H1 (cell line): ENCODE results near the gene AVPR1B. TPM values are rescaled to one million over a fixed set of nuclear protein-coding genes. Genes with fewer than 3 reads are reported as not detected.

Experiments used
- CTCF ChIA-PET: fragments of 300-600 bp; sonication (Branson Sonifier 250); formaldehyde crosslinking; loops from one replicate; lab custom pipeline; 2021; ENCODE audit not compliant: partially characterized antibody; lab: Charles Lee
- POLR2A ChIA-PET: fragments of 300-600 bp; sonication (Branson Sonifier 250); formaldehyde crosslinking; loops from one replicate; lab custom pipeline; 2021; ENCODE audit warnings: inconsistent platforms; ENCODE audit not compliant: partially characterized antibody; lab: Charles Lee
- DNase-seq, 2 experiments: peaks; one replicate each; pipeline versions ENCODE4 v3.0.0 to v3.0.0-alpha.2; 2010 to 2022; ENCODE audit warnings: low spot score in 2 of 2, low read depth in 1 of 2, mixed read lengths in 1 of 2
- FAIRE-seq: peaks from 2 replicates; lab custom pipeline; 2011; peaks lifted over from hg19 to GRCh38; lab: Jason Lieb, UNC
- H2AFZ ChIP-seq: 2 replicates; pipeline ENCODE4 v1.8.1; 2012; ENCODE audit warnings: low read length, inconsistent platforms
- H2AK5ac ChIP-seq: 2 replicates; pipeline ENCODE4 v1.6.1; 2013; ENCODE audit warnings: low read depth, low read length
- H2BK120ac ChIP-seq: replicated peaks from 2 replicates; pipeline ENCODE3; 2013; ENCODE audit warnings: low read depth, low read length, inconsistent platforms
- H2BK12ac ChIP-seq: 2 replicates; pipeline ENCODE4 v1.6.1; 2013; ENCODE audit warnings: low read depth, low read length
- H2BK15ac ChIP-seq: 2 replicates; pipeline ENCODE4 v1.6.1; 2013; ENCODE audit warnings: low read length
- H2BK20ac ChIP-seq: 2 replicates; pipeline ENCODE4 v1.6.1; 2013; ENCODE audit warnings: low read length
- H2BK5ac ChIP-seq: 2 replicates; pipeline ENCODE4 v1.6.1; 2013; ENCODE audit warnings: low read depth, low read length
- H3K14ac ChIP-seq: 2 replicates; pipeline ENCODE4 v1.6.1; 2013; ENCODE audit warnings: inconsistent platforms; ENCODE audit not compliant: insufficient read length
- H3K18ac ChIP-seq: 2 replicates; pipeline ENCODE4 v1.6.1; 2013; ENCODE audit warnings: low read length; ENCODE audit errors: extremely low read depth
- H3K23ac ChIP-seq: 2 replicates; pipeline ENCODE4 v1.6.1; 2013; ENCODE audit warnings: inconsistent platforms; ENCODE audit not compliant: insufficient read length
- H3K23me2 ChIP-seq: 2 replicates; pipeline ENCODE4 v1.6.1; 2013; ENCODE audit warnings: low read depth, low read length
- H3K27ac ChIP-seq: 2 replicates; pipeline ENCODE4 v1.6.1; 2011; ENCODE audit warnings: low read depth, low read length, inconsistent platforms
- H3K27me3 ChIP-seq, 4 experiments: replicated peaks in 1 of 4; 1 replicate in 1 of 4; 2 replicates in 3 of 4; pipeline versions ENCODE4 v1.6.1 to v1.8.1; 2011 to 2013; ENCODE audit warnings: low read length in 3 of 4, mild to moderate bottlenecking in 3 of 4, inconsistent platforms in 2 of 4, mixed read lengths in 2 of 4, moderate library complexity in 1 of 4; ENCODE audit not compliant: control insufficient read depth in 3 of 4, insufficient read depth in 3 of 4; ENCODE audit errors: extremely low read depth in 1 of 4
- H3K36me3 ChIP-seq, 4 experiments: 2 replicates each; pipeline versions ENCODE4 v1.6.1 to v1.8.1; 2011 to 2013; ENCODE audit warnings: mild to moderate bottlenecking in 4 of 4, low read length in 3 of 4, moderate library complexity in 2 of 4, control low read depth in 1 of 4, inconsistent platforms in 1 of 4; ENCODE audit not compliant: insufficient read depth in 4 of 4, control insufficient read depth in 2 of 4
- H3K4ac ChIP-seq: replicated peaks from 2 replicates; pipeline ENCODE3; 2013; ENCODE audit warnings: low read length, low read depth, mixed read lengths, inconsistent platforms; ENCODE audit not compliant: insufficient read length
- H3K4me1 ChIP-seq, 4 experiments: replicated peaks in 1 of 4; 1 replicate in 1 of 4; 2 replicates in 3 of 4; pipeline versions ENCODE4 v1.6.1 to v1.8.1; 2011 to 2013; ENCODE audit warnings: low read length in 3 of 4, inconsistent platforms in 2 of 4, mixed read lengths in 1 of 4; ENCODE audit not compliant: insufficient read depth in 4 of 4, control insufficient read depth in 3 of 4
- H3K4me2 ChIP-seq, 2 experiments: 2 replicates each; pipeline versions ENCODE4 v1.6.1 to v1.8.1; 2011 to 2013; ENCODE audit warnings: low read depth in 2 of 2, low read length in 2 of 2, control low read depth in 1 of 2, inconsistent platforms in 1 of 2, mild to moderate bottlenecking in 1 of 2; ENCODE audit not compliant: insufficient read depth in 1 of 2
- H3K4me3 ChIP-seq, 4 experiments: fragments of 200-600, 300-600 bp in 1 of 4; sonication (generic), shearing (Covaris generic), sonication (Bioruptor Twin) in 1 of 4; 2 replicates each; pipeline versions ENCODE4 v1.5.1 to v1.8.1; 2011 to 2016; ENCODE audit warnings: low read length in 4 of 4, low read depth in 3 of 4, control low read depth in 2 of 4, inconsistent platforms in 2 of 4, mild to moderate bottlenecking in 2 of 4, mixed read lengths in 1 of 4, moderate library complexity in 1 of 4; ENCODE audit not compliant: insufficient read depth in 2 of 4; ENCODE audit errors: extremely low read depth in 1 of 4
- H3K56ac ChIP-seq: replicated peaks from 2 replicates; pipeline ENCODE3; 2013; ENCODE audit warnings: low read depth, mild to moderate bottlenecking, mixed read lengths, low read length, inconsistent platforms; ENCODE audit not compliant: insufficient read length
- H3K79me1 ChIP-seq: 2 replicates; pipeline ENCODE4 v1.6.1; 2013; ENCODE audit warnings: low read depth, low read length, control low read depth
- H3K79me2 ChIP-seq, 2 experiments: 2 replicates each; pipeline versions ENCODE4 v1.6.1 to v1.8.1; 2012 to 2013; ENCODE audit warnings: low read length in 2 of 2, mild to moderate bottlenecking in 2 of 2, inconsistent platforms in 1 of 2; ENCODE audit not compliant: insufficient read depth in 2 of 2, control insufficient read depth in 1 of 2
- H3K9ac ChIP-seq, 4 experiments: replicated peaks in 1 of 4; 1 replicate in 1 of 4; 2 replicates in 3 of 4; pipeline versions ENCODE4 v1.6.1 to v1.8.1; 2011 to 2013; ENCODE audit warnings: low read depth in 3 of 4, low read length in 3 of 4, control low read depth in 2 of 4, mild to moderate bottlenecking in 2 of 4, moderate library complexity in 2 of 4, inconsistent platforms in 1 of 4; ENCODE audit errors: extremely low read depth in 1 of 4
- H3K9me3 ChIP-seq, 2 experiments: 2 replicates each; pipeline versions ENCODE4 v1.6.1 to v1.8.1; 2012 to 2013; ENCODE audit warnings: mild to moderate bottlenecking in 2 of 2, moderate library complexity in 2 of 2, control low read depth in 1 of 2, inconsistent platforms in 1 of 2, low read depth in 1 of 2, low read length in 1 of 2, mixed read lengths in 1 of 2; ENCODE audit not compliant: insufficient read depth in 2 of 2
- H4K20me1 ChIP-seq, 2 experiments: replicated peaks in 1 of 2; 2 replicates each; pipeline versions ENCODE3 to v1.8.1; 2011 to 2013; ENCODE audit warnings: inconsistent platforms in 2 of 2, low read length in 2 of 2, mild to moderate bottlenecking in 1 of 2; ENCODE audit not compliant: insufficient read depth in 2 of 2, control insufficient read depth in 1 of 2
- H4K5ac ChIP-seq: 2 replicates; pipeline ENCODE4 v1.6.1; 2013; ENCODE audit warnings: low read length, low read depth, mixed read lengths, inconsistent platforms; ENCODE audit not compliant: insufficient read length
- H4K8ac ChIP-seq: 2 replicates; pipeline ENCODE4 v1.8.0; 2013; ENCODE audit warnings: mild to moderate bottlenecking, moderate library complexity, low read length, inconsistent platforms; ENCODE audit not compliant: insufficient read depth; ENCODE audit errors: extremely low read depth
- H4K91ac ChIP-seq: replicated peaks from 2 replicates; pipeline ENCODE3; 2013; ENCODE audit warnings: low read length, mixed read lengths, inconsistent platforms; ENCODE audit not compliant: insufficient read length
- CBX5 ChIP-seq: fragments of 300-800, 300-1000 bp; sonication (generic); IDR thresholded peaks from 2 replicates; pipeline ENCODE4 v1.7.1; 2016; ENCODE audit warnings: antibody characterized with exemption, low read length, low read depth
- CBX8 ChIP-seq: fragments of 300-800, 300-1000 bp; sonication (generic); IDR thresholded peaks from 2 replicates; pipeline ENCODE4 v1.7.1; 2016; ENCODE audit warnings: low read depth, low read length, borderline replicate concordance
- CHD2 ChIP-seq: IDR thresholded peaks from 2 replicates; pipeline ENCODE4 v1.6.1; 2012; ENCODE audit warnings: low read length, improper control_type of control experiment
- CREB1 ChIP-seq: IDR thresholded peaks from 2 replicates; pipeline ENCODE4 v1.6.1; 2012; ENCODE audit warnings: inconsistent platforms
- CTBP2 ChIP-seq: IDR thresholded peaks from 2 replicates; pipeline ENCODE4 v1.7.0; 2011; ENCODE audit warnings: borderline replicate concordance, mild to moderate bottlenecking, moderate library complexity, mixed read lengths, low read length; ENCODE audit not compliant: insufficient read depth, insufficient read length
- FOSL1 ChIP-seq: IDR thresholded peaks from 2 replicates; pipeline ENCODE4 v1.6.1; 2011; ENCODE audit warnings: mild to moderate bottlenecking, low read depth, low read length, moderate library complexity; ENCODE audit not compliant: insufficient read depth
- GABPA ChIP-seq: IDR thresholded peaks from 2 replicates; pipeline ENCODE4 v1.6.1; 2011; ENCODE audit warnings: mild to moderate bottlenecking, low read length, moderate library complexity, borderline replicate concordance; ENCODE audit not compliant: insufficient read depth
- KDM5A ChIP-seq: fragments of 200-600 bp; IDR thresholded peaks from 2 replicates; pipeline ENCODE4 v1.7.1; 2012; ENCODE audit warnings: mild to moderate bottlenecking, low read length, inconsistent platforms, mixed read lengths
- NRF1 ChIP-seq: IDR thresholded peaks from 2 replicates; pipeline ENCODE4 v1.6.1; 2011; ENCODE audit warnings: mild to moderate bottlenecking, low read depth, low read length, improper control_type of control experiment
- POLR2A ChIP-seq, 2 experiments: IDR thresholded peaks; 1 replicate in 1 of 2; 2 replicates in 1 of 2; pipeline ENCODE4 v1.6.1; 2011; ENCODE audit warnings: low read depth in 2 of 2, low read length in 2 of 2, mild to moderate bottlenecking in 2 of 2; ENCODE audit errors: control extremely low read depth in 1 of 2
- RAD21 ChIP-seq, 2 experiments: IDR thresholded peaks in 1 of 2; conservative IDR thresholded peaks in 1 of 2; 2 replicates each; pipeline ENCODE4 v1.6.1; 2011; ENCODE audit warnings: low read depth in 2 of 2, low read length in 2 of 2, improper control_type of control experiment in 1 of 2, inconsistent platforms in 1 of 2, mild to moderate bottlenecking in 1 of 2, moderate library complexity in 1 of 2
- SP1 ChIP-seq: IDR thresholded peaks from 2 replicates; pipeline ENCODE4 v1.6.1; 2011; ENCODE audit warnings: low read depth, low read length
- SP4 ChIP-seq: IDR thresholded peaks from 2 replicates; pipeline ENCODE4 v1.6.1; 2012; ENCODE audit warnings: low read length, inconsistent platforms
- TCF12 ChIP-seq: IDR thresholded peaks from 2 replicates; pipeline ENCODE4 v1.6.1; 2011; ENCODE audit warnings: low read depth, mild to moderate bottlenecking, low read length
- WGBS, 2 experiments: shearing (Covaris generic) in 1 of 2; methylation state at CpG; one replicate each; pipeline versions ENCODE4 v1.1.6 to v1.1.7; 2013 to 2015; ENCODE audit warnings: low lambda C conversion rate in 2 of 2, mixed read lengths in 2 of 2, inconsistent platforms in 1 of 2, low coverage in 1 of 2, missing lambda C conversion rate in 1 of 2; ENCODE audit not compliant: insufficient replicate concordance in 2 of 2, insufficient coverage in 1 of 2, insufficient read length in 1 of 2; ENCODE audit errors: extremely low coverage in 1 of 2, missing lambda C conversion rate in 1 of 2; 5-methylcytosine and 5-hydroxymethylcytosine counted together
- polyA plus RNA-seq, 7 experiments: library from polyadenylated mRNA; depleted of rRNA in 3 of 7; stranded (reverse) in 5 of 7; unstranded in 2 of 7; fragments of >200 nt in 5 of 7; fragments of 200-250 nt in 2 of 7; gene quantifications; 1 replicate in 5 of 7; 2 replicates in 1 of 7; 4 replicates in 1 of 7; pipeline versions ENCODE4 v1.2.1 to v1.2.3, GENCODE V29; 2011 to 2013; ENCODE audit warnings: missing spikeins in 2 of 7, mixed read lengths in 2 of 7
- total RNA-seq: library from RNA; stranded (reverse); fragmentation: NEBNext Ultra II Directional; extraction: Animal tissue kit (Norgen Biotek cat#: 25700); gene quantifications from 2 replicates; pipeline ENCODE4 v1.2.1, GENCODE V29; 2021
- TF ChIP-seq, protein P1 (sequence below): IDR thresholded peaks from 2 replicates; pipeline ENCODE4 v1.6.1; 2012; ENCODE audit warnings: inconsistent platforms

Gene AVPR1B
- total and polyA plus RNA-seq, 2 of the 8 experiments (the other 6 are each of a cell fraction or from before 2014, with no cell fraction given) = 0.29 to 0.50 TPM

DNA sequence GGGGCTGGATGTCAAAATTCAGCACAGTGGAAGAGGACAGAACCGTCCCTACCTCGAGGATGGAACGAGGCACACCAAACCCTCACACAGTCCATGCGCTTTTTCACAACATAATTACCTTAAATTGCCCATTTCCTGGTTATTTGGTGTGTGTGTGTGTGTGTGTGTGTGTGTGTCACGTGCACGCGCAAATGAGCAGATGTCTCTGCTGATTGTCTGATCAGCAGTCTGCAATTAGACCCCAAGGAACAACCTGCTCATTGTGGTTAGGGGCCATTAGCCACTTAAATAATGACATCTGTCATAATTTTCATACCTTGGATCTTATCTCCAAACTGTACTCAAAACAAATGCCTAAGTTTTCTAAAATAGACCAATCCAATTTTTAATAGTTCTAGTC is 23.2 kb downstream of the AVPR1B start:
- Histone ChIP-seq H3K4me1 (no peaks in the 10 kb centered on the region; a peak in 1 of 7 replicates), H3K14ac (no peak overlapping the region), H2BK120ac (no peak overlapping the region), H3K18ac (no peak overlapping the region), H2BK15ac (no peak overlapping the region), H3K4me3 (no peak overlapping the region), H2AK5ac (no peak overlapping the region), H2BK5ac (no peak overlapping the region), H3K79me1 (no peaks in the 10 kb centered on the region), H3K23ac (no peak overlapping the region), H3K56ac (no peak overlapping the region), H3K27me3 (no peaks in the 10 kb centered on the region), H3K79me2 (no peaks in the 10 kb centered on the region), H3K9me3 (no peaks in the 10 kb centered on the region), H3K36me3 (no peaks in the 10 kb centered on the region), H4K5ac (no peak overlapping the region), H4K91ac (no peak overlapping the region), H2BK20ac (no peak overlapping the region), H3K9ac (no peak overlapping the region), H4K20me1 (no peaks in the 10 kb centered on the region), H3K27ac (no peak overlapping the region), H3K4ac (no peak overlapping the region), H3K23me2 (no peaks in the 10 kb centered on the region), H2AFZ (no peak overlapping the region), H3K4me2 (no peak overlapping the region), H2BK12ac (no peak overlapping the region; the same call in 1 of the 2 replicates), H4K8ac (no peak overlapping the region)
- FAIRE-seq (no peak), DNase-seq (no peak)
- 91% methylated on average over 7 of the region's 7 CpGs; no CpG with 5 or more reads in 1 of the 2 experiments for WGBS, 2 experiments
- ChIA-PET POLR2A (no interaction called here), CTCF (interaction anchor here (1.2 to 4.7 kb wide), 3 partner anchors 11 to 110 kb away, joined by 3 to 31 read pairs (median 3); no protein-coding TSS in a partner anchor)
- TF ChIP-seq POLR2A (IDR thresholded peaks at IDR 0.05; ENCODE audit: control extremely low read depth in 1 of 2, low read depth in 2 of 2, low read length in 2 of 2) = no peak
- TF ChIP-seq CHD2 = no peak
- TF ChIP-seq CBX5 = no peak
- TF ChIP-seq FOSL1 = no peak
- TF ChIP-seq, protein P1, sequence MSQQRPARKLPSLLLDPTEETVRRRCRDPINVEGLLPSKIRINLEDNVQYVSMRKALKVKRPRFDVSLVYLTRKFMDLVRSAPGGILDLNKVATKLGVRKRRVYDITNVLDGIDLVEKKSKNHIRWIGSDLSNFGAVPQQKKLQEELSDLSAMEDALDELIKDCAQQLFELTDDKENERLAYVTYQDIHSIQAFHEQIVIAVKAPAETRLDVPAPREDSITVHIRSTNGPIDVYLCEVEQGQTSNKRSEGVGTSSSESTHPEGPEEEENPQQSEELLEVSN = no peak
- TF ChIP-seq RAD21 (IDR thresholded peaks at IDR 0.05 in 1 of 2, conservative IDR thresholded peaks at IDR 0.05 in 1 of 2; ENCODE audit: low read depth in 2 of 2, low read length in 2 of 2) = no peak
- no peak for TF ChIP-seq GABPA
- no peak for TF ChIP-seq CBX8
- no peak for TF ChIP-seq NRF1
- no peak for TF ChIP-seq SP4
- TF ChIP-seq CTBP2 = no peak
- no peak for TF ChIP-seq CREB1
- TF ChIP-seq TCF12 = no peak
- no peak for TF ChIP-seq SP1
- TF ChIP-seq KDM5A = no peak
